Measurements from ENCODE around the gene MAN2C1.
"Not testable (repeated sequence)": the region's sequence is repeated elsewhere in the genome, so short reads cannot be mapped to it uniquely, and the experiment has no call there.

DNA sequence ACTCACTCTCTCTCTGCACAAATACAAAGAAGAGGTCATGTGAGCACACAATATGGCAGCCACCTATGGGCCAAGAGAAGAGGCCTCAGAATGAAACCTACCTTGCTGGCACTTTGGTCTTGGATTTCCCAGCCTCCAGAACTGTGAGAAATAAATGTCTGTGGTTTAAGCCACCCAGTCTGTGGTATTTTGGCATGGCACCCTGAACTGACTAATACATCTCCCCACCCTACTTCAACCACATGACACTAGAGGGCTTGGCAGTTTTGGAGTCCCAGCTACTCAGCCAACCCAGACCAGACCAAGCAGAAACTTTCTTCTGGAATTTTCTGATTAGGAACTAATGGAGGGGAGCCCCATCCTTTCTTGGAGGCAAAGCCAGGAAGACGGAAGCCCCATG, 55.9 kb downstream of the MAN2C1 start:
- TF ChIP-seq POLR2AphosphoS5 (IDR thresholded peaks at IDR 0.05; ENCODE audit: borderline replicate concordance, low read depth, low read length); EZH2 (IDR thresholded peaks at IDR 0.05); FOXP2 (optimal IDR thresholded peaks at IDR 0.05; ENCODE audit: control extremely low read depth, extremely low read length, insufficient read depth): not testable (repeated sequence)
